HEK293 (cell line): Measurements from ENCODE around the gene SELENOW.
A peak's percentile ranks its signal among the peaks of the same experiment; 100 is the strongest.
"Not testable (repeated sequence)": the region's sequence is repeated elsewhere in the genome, so short reads cannot be mapped to it uniquely, and the experiment has no call there.

Source experiments
- CTCF ChIA-PET: fragments of 350-600 bp; formaldehyde crosslinking; extraction: SDS; loops from one replicate; lab custom pipeline; 2021; ENCODE audit warnings: antibody characterized with exemption; lab: Yijun Ruan, JAX
- POLR2A ChIA-PET: fragments of 300-600 bp; formaldehyde crosslinking; extraction: SDS; loops from one replicate; lab custom pipeline; 2020; ENCODE audit warnings: antibody characterized with exemption, inconsistent platforms; lab: Yijun Ruan, JAX
- H3K27ac ChIP-seq: fragments of 200-500 bp; sonication (Bioruptor generic); 2 replicates; pipeline ENCODE4 v1.5.1; 2014; ENCODE audit warnings: low read depth, low read length, control low read depth, inconsistent platforms; ENCODE audit errors: extremely low read depth
- H3K36me3 ChIP-seq, 2 experiments: fragments of 200-500 bp in 1 of 2; sonication (Bioruptor generic) in 1 of 2; 1 replicate in 1 of 2; 2 replicates in 1 of 2; pipeline ENCODE4 v1.5.1; 2014 to 2017; ENCODE audit warnings: inconsistent platforms in 2 of 2, low read length in 2 of 2; ENCODE audit not compliant: control insufficient read depth in 2 of 2, insufficient read depth in 1 of 2
- H3K4me1 ChIP-seq: fragments of 200-500 bp; sonication (Bioruptor generic); 2 replicates; pipeline ENCODE4 v1.5.1; 2014; ENCODE audit warnings: mild to moderate bottlenecking, low read length, inconsistent platforms; ENCODE audit not compliant: control insufficient read depth, insufficient read depth
- H3K4me3 ChIP-seq: 2 replicates; pipeline ENCODE4 v1.5.1; 2011; ENCODE audit warnings: low read depth, mild to moderate bottlenecking, control low read depth, low read length, moderate library complexity
- H3K9me3 ChIP-seq: fragments of 200-500 bp; sonication (Bioruptor generic); 2 replicates; pipeline ENCODE4 v1.5.1; 2014; ENCODE audit warnings: low read depth, low read length, inconsistent platforms; ENCODE audit not compliant: control insufficient read depth, insufficient read depth
- EGR2 ChIP-seq: fragments of 450-650 bp; formaldehyde crosslinking; IDR thresholded peaks from 2 replicates; pipeline ENCODE4 v1.5.1; 2016; ENCODE audit warnings: low read depth, missing biosample characterization, missing genetic modification characterization
- GLIS1 ChIP-seq: fragments of 450-650 bp; formaldehyde crosslinking; IDR thresholded peaks from 2 replicates; pipeline ENCODE4 v1.5.1; 2016; ENCODE audit warnings: missing biosample characterization, missing genetic modification characterization
- KLF1 ChIP-seq: fragments of 450-650 bp; formaldehyde crosslinking; IDR thresholded peaks from 2 replicates; pipeline ENCODE4 v1.5.1; 2016; ENCODE audit warnings: missing biosample characterization, missing genetic modification characterization
- SALL2 ChIP-seq: fragments of 450-650 bp; formaldehyde crosslinking; IDR thresholded peaks from 2 replicates; pipeline ENCODE4 v1.5.0; 2017; ENCODE audit warnings: missing biosample characterization, mild to moderate bottlenecking, missing genetic modification characterization, borderline replicate concordance
- SCRT2 ChIP-seq: fragments of 450-650 bp; formaldehyde crosslinking; IDR thresholded peaks from 2 replicates; pipeline ENCODE4 v1.5.1; 2016; ENCODE audit warnings: missing biosample characterization, missing genetic modification characterization
- WT1 ChIP-seq: fragments of 450-650 bp; formaldehyde crosslinking; IDR thresholded peaks from 2 replicates; pipeline ENCODE4 v1.5.1; 2016; ENCODE audit warnings: missing biosample characterization, missing genetic modification characterization
- ZBTB17 ChIP-seq: fragments of 450-650 bp; formaldehyde crosslinking; IDR thresholded peaks from 2 replicates; pipeline ENCODE4 v1.5.1; 2016; ENCODE audit warnings: missing biosample characterization, missing genetic modification characterization
- ZNF10 ChIP-seq: fragments of 450-650 bp; formaldehyde crosslinking; IDR thresholded peaks from 2 replicates; pipeline ENCODE4 v1.5.1; 2017; ENCODE audit warnings: missing biosample characterization, missing genetic modification characterization
- ZNF121 ChIP-seq: fragments of 450-650 bp; formaldehyde crosslinking; IDR thresholded peaks from 2 replicates; pipeline ENCODE4 v1.5.1; 2016; ENCODE audit warnings: missing biosample characterization, missing genetic modification characterization
- ZNF311 ChIP-seq: fragments of 450-650 bp; formaldehyde crosslinking; IDR thresholded peaks from 2 replicates; pipeline ENCODE4 v1.5.1; 2017; ENCODE audit warnings: missing biosample characterization, missing genetic modification characterization, borderline replicate concordance
- ZNF350 ChIP-seq: fragments of 450-650 bp; formaldehyde crosslinking; IDR thresholded peaks from 2 replicates; pipeline ENCODE4 v1.5.0; 2017; ENCODE audit warnings: missing biosample characterization, mild to moderate bottlenecking, missing genetic modification characterization
- ZNF571 ChIP-seq: fragments of 450-650 bp; formaldehyde crosslinking; IDR thresholded peaks from 2 replicates; pipeline ENCODE4 v1.5.0; 2017; ENCODE audit warnings: missing biosample characterization, missing genetic modification characterization
- ZXDB ChIP-seq: fragments of 450-650 bp; formaldehyde crosslinking; IDR thresholded peaks from 2 replicates; pipeline ENCODE4 v1.5.1; 2016; ENCODE audit warnings: missing biosample characterization, missing genetic modification characterization
- TF ChIP-seq, protein P1 (sequence below): fragments of 450-650 bp; formaldehyde crosslinking; IDR thresholded peaks from 2 replicates; pipeline ENCODE4 v1.5.1; 2017; ENCODE audit warnings: missing biosample characterization, missing genetic modification characterization

Gene SELENOW

DNA sequence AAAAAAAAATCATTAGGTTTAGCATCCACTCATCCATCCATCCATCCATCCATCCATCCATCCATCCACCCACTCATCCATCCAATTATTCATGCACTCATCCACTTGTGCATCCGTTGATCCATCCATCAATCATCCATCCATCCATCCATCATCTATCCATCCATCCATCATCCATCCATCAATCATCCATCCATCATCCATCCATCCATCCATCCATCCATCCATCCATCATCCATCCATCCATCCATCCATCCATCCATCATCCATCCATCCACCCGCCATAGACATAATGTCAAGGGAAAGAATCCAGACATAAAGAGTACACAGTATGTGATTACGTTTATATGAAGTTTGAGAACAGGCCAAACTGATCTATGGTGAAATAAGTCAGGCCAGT, 9.0 kb upstream of the SELENOW start (continued):
- no peak for TF ChIP-seq KLF1 (tag by site-specific recombination)
- TF ChIP-seq, protein P1, sequence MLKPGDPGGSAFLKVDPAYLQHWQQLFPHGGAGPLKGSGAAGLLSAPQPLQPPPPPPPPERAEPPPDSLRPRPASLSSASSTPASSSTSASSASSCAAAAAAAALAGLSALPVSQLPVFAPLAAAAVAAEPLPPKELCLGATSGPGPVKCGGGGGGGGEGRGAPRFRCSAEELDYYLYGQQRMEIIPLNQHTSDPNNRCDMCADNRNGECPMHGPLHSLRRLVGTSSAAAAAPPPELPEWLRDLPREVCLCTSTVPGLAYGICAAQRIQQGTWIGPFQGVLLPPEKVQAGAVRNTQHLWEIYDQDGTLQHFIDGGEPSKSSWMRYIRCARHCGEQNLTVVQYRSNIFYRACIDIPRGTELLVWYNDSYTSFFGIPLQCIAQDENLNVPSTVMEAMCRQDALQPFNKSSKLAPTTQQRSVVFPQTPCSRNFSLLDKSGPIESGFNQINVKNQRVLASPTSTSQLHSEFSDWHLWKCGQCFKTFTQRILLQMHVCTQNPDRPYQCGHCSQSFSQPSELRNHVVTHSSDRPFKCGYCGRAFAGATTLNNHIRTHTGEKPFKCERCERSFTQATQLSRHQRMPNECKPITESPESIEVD (tag by site-specific recombination), result no peak
- TF ChIP-seq ZNF350 (tag by site-specific recombination), result no peak
- no peak for TF ChIP-seq SCRT2
- 0 out of 2 replicates have a peak, but pooled peaks have one; percentile 24 for TF ChIP-seq ZNF311 (tag by site-specific recombination)
- no peak for TF ChIP-seq ZNF571 (tag by site-specific recombination)

DNA sequence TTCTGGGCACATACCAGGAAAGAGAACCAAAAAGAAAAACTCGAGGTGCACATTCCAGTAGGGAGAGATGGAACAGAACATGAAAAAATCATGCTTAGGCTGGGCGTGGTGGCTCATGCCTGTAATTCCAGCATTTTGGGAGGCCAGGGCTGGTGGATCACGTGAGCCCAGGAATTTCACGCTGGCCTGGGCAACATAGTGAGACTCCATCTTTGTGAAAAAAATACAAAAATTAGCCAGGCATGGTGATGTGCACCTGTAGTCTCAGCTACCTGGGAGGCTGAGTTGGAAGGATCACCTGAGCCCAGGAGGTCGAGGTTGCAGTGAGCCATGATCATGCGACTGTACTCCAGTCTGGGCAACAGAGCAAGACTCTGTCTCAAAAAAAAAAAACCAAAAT, 7.2 kb upstream of the SELENOW start:
- POLR2A ChIA-PET, result interaction anchor here (0.6 kb wide), 1 partner anchor 28 kb away, joined by 4 read pairs; no protein-coding TSS in a partner anchor
- H3K9me3 ChIP-seq, H3K36me3 ChIP-seq, H3K4me1 ChIP-seq, CTCF ChIA-PET, H3K4me3 ChIP-seq, H3K27ac ChIP-seq: not testable (repeated sequence)

DNA sequence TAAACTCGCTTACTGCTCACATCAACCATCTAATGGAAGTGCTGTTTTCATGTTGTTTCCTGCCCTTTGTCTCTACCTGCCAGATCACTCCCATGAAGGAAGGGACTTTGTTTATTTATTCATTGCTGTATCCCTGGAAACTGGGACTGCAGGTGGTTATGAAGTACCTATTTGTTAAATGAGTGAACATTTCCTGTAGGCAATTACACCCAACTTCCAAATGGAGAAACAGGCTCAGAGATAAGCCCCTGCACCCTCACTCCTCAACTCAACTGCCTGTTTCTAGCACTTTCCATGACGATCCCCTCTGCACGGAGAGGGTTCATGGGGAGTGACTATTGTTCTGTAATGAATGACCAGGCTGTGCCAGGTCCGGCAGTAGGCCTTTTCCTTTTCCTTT, 1.9 kb upstream of the SELENOW start:
- ChIA-PET CTCF (interaction anchor here (0.6 to 2.0 kb wide), 5 partner anchors 10 to 1921 kb away, joined by 3 to 21 read pairs (median 3); no protein-coding TSS in a partner anchor), POLR2A (no interaction called here)
- Histone ChIP-seq H3K9me3 (no peaks in the 10 kb centered on the region), H3K4me3 (no peak overlapping the region), H3K27ac (no peak overlapping the region), H3K4me1 (peaks cover 9% of the 10 kb centered on the region), H3K36me3 (peaks cover 2 to 14% of the 10 kb centered on the region in 2 experiments; a peak in 2 of 3 replicates)
- peak; percentile 70 for TF ChIP-seq SCRT2
- peak; percentile 29 for TF ChIP-seq ZBTB17 (tag by site-specific recombination)
- TF ChIP-seq SALL2 (tag by site-specific recombination), result no peak
- peak; percentile 54; the same call in 1 of the 2 replicates for TF ChIP-seq ZNF10 (tag by site-specific recombination)
- 0 out of 2 replicates have a peak, but pooled peaks have one; percentile 39 for TF ChIP-seq ZXDB (tag by site-specific recombination)
- no peak for TF ChIP-seq EGR2 (tag by site-specific recombination)
- TF ChIP-seq KLF1 (tag by site-specific recombination), result peak; percentile 38
- peak; percentile 50 for TF ChIP-seq GLIS1
- TF ChIP-seq WT1 (tag by site-specific recombination), result peak; percentile 69

DNA sequence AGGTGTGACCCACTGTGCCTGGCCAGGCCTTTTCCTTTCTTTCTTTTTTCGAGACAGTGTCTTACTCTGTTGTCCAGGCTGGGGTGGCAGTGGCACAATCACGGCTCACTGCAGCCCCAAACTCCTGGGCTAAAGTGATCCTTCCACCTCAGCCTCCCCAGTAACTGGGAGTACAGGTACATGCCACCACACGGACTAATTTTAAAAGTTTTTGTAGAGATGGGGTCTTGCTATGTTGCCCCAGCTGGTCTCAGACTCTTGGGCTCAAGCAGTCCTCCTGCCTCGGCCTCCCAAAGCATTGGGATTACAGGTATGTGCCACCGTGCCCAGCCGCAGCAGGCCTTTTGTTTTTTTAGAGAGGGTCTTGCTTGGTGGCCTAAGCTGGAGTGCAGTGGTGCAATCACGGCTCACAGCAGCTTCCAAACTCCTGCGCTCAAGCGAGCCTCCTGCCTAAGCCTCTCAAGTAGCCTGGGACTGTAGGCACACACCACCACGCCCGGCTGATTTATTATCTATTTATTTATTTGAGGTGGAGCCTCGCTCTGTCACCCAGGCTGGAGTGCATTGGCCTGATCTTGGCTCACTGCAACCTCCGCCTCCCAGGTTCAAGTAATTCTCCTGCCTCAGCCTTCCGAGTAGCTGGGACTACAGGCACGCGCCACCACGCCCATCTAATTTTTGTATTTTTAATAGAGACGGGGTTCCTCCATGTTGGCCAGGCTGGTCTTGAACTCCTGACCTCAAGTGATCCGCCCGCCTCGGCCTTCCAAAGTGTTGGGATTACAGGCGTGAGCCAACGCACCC, 1.1 kb upstream of the SELENOW start:
- POLR2A ChIA-PET, result interaction anchor here (0.6 to 1.3 kb wide), 4 partner anchors 12 to 295 kb away, joined by 3 to 4 read pairs (median 3); partner anchors contain the start of gene NOP53
- not testable (repeated sequence) for H3K4me1 ChIP-seq, H3K9me3 ChIP-seq
- TF ChIP-seq KLF1 (tag by site-specific recombination) (peak; percentile 73), ZNF121 (peak; percentile 97)
- TF ChIP-seq, all 188 proteins: peak for 2; not testable (repeated sequence) for 186
- H3K27ac ChIP-seq, result peak overlapping the region; percentile 100; the same call in 1 of the 2 replicates
- CTCF ChIA-PET, result interaction anchor here (0.7 to 1.2 kb wide), 3 partner anchors 11 to 15 kb away, joined by 3 to 7 read pairs (median 5); no protein-coding TSS in a partner anchor
- not testable (repeated sequence) for H3K4me3 ChIP-seq
- H3K36me3 ChIP-seq, result peaks cover 5 to 23% of the 10 kb centered on the region in 2 experiments; a peak in 2 of 3 replicates
